ENCODE results near the gene PRR33. TPM values are rescaled to one million over a fixed set of nuclear protein-coding genes. Genes with fewer than 3 reads are reported as not detected.
"Not testable (repeated sequence)": the region's sequence is repeated elsewhere in the genome, so short reads cannot be mapped to it uniquely, and the experiment has no call there.

The PRR33 gene
- total and polyA plus RNA-seq, 10 of the 15 experiments (the other 5 are each of a cell fraction or from before 2014, with no cell fraction given), result 0.02 to 1.0 (median 0.38) TPM; not detected in 6

DNA sequence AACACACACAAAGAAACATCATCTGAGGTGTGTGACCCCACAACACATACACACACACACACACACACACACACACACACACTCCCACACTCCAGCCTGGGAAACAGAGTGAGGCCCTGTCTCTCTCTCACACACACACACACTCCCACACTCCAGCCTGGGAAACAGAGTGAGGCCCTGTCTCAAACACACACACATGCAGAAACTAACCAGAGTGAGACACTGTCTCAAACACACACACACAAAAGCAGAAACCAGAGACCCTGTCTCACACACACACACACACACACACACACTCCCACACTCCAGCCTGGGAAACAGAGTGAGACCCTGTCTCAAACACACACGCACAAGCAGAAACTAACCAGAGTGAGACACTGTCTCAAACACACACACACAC is 48.1 kb upstream of the PRR33 start:
- H3K4me3 ChIP-seq; H3K9ac ChIP-seq (ENCODE audit: control insufficient read depth, insufficient read depth, low read length); CTCF ChIA-PET; H3K36me3 ChIP-seq (ENCODE audit: control insufficient read depth in 2 of 2, insufficient read depth in 2 of 2, low read length in 1 of 2); H3K9me3 ChIP-seq (replicated peaks; ENCODE audit: control insufficient read depth, insufficient read depth, low read length); POLR2A ChIA-PET; BruUV-seq (replicated peaks); H3K79me2 ChIP-seq (ENCODE audit: control insufficient read depth, insufficient read depth, low read length); H4K20me1 ChIP-seq (ENCODE audit: control insufficient read depth, insufficient read depth); H3K4me2 ChIP-seq (ENCODE audit: control insufficient read depth, insufficient read depth); H3K4me1 ChIP-seq (ENCODE audit: control insufficient read depth, insufficient read depth, low read length); SMC1A ChIA-PET (ENCODE audit: uncharacterized antibody, unreplicated experiment); RAD21 ChIA-PET (ENCODE audit: unreplicated experiment); H2AFZ ChIP-seq (ENCODE audit: control insufficient read depth, low read depth, low read length); H3K27me3 ChIP-seq (replicated peaks in 1 of 2; ENCODE audit: control insufficient read depth in 2 of 2, insufficient read depth in 2 of 2, low read length in 1 of 2); in situ Hi-C loops (cut with MboI); intact Hi-C loops (cut with micrococcal nuclease; ENCODE audit: unreplicated experiment): not testable (repeated sequence)
- TF ChIP-seq, protein P1, sequence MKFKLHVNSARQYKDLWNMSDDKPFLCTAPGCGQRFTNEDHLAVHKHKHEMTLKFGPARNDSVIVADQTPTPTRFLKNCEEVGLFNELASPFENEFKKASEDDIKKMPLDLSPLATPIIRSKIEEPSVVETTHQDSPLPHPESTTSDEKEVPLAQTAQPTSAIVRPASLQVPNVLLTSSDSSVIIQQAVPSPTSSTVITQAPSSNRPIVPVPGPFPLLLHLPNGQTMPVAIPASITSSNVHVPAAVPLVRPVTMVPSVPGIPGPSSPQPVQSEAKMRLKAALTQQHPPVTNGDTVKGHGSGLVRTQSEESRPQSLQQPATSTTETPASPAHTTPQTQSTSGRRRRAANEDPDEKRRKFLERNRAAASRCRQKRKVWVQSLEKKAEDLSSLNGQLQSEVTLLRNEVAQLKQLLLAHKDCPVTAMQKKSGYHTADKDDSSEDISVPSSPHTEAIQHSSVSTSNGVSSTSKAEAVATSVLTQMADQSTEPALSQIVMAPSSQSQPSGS (IDR thresholded peaks at IDR 0.05; ENCODE audit: low read length), result peak; percentile 73
- TF ChIP-seq, protein P2, sequence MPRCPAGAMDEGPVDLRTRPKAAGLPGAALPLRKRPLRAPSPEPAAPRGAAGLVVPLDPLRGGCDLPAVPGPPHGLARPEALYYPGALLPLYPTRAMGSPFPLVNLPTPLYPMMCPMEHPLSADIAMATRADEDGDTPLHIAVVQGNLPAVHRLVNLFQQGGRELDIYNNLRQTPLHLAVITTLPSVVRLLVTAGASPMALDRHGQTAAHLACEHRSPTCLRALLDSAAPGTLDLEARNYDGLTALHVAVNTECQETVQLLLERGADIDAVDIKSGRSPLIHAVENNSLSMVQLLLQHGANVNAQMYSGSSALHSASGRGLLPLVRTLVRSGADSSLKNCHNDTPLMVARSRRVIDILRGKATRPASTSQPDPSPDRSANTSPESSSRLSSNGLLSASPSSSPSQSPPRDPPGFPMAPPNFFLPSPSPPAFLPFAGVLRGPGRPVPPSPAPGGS (IDR thresholded peaks at IDR 0.05; ENCODE audit: borderline replicate concordance, insufficient read depth, low read depth, low read length, poor library complexity, severe bottlenecking), result peak; percentile 94
- DNase-seq (ENCODE audit: low read depth, low spot score) (peak; percentile 15), ATAC-seq (0 out of 3 replicates have a peak, but pooled peaks have one; percentile 25), FAIRE-seq (peak; percentile 96)
- WGBS (ENCODE audit: insufficient coverage, insufficient replicate concordance, low lambda C conversion rate, missing lambda C conversion rate), result 100% methylated on average over 1 of the region's 1 CpG
- H3K27ac ChIP-seq (ENCODE audit: control insufficient read depth, insufficient read depth), result peak overlapping the region; percentile 18; the same call in 1 of the 2 replicates

DNA sequence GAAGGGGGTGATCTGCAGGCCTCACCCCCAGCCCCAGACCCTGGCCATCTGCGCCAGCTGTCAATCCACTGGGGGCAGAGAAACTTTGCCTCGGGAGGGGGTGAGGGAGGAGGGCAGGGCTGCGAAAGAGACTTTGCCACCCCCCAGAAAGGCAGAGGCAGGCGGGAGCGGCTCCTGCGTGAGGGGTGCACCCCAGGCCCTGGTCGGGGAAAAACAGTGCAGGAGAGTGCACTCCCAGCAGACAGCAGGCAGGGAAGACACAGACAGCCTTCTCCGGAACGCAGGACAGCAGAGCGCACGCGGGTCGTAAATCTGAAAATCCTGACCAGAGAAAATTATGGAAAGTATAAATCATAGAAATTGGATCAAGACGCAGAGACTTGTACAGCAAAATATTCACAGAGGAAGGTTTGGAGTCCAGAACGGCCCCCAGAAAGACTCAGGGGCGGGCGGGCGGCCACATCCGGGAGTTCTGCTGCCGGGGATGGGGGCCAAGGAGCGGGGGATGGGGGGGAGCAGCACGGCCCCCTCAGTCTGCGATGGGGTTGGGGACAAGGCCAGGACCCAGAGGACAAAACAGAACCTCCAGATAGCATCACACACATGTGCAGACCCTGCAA is 47.4 kb upstream of the PRR33 start:
- intact Hi-C loops (cut with micrococcal nuclease; ENCODE audit: unreplicated experiment), result no loop called here
- SMC1A ChIA-PET (ENCODE audit: uncharacterized antibody, unreplicated experiment), result no interaction called here
- Histone ChIP-seq H3K79me2 (ENCODE audit: control insufficient read depth, insufficient read depth, low read length) (no peaks in the 10 kb centered on the region), H3K36me3 (ENCODE audit: control insufficient read depth in 2 of 2, insufficient read depth in 2 of 2, low read length in 1 of 2) (no peaks in the 10 kb centered on the region), H4K20me1 (ENCODE audit: control insufficient read depth, insufficient read depth) (no peaks in the 10 kb centered on the region), H3K9ac (ENCODE audit: control insufficient read depth, insufficient read depth, low read length) (no peak overlapping the region), H3K27me3 (replicated peaks in 1 of 2; ENCODE audit: control insufficient read depth in 2 of 2, insufficient read depth in 2 of 2, low read length in 1 of 2) (no peaks in the 10 kb centered on the region), H2AFZ (ENCODE audit: control insufficient read depth, low read depth, low read length) (no peak overlapping the region), H3K9me3 (replicated peaks; ENCODE audit: control insufficient read depth, insufficient read depth, low read length) (no peaks in the 10 kb centered on the region), H3K4me1 (ENCODE audit: control insufficient read depth, insufficient read depth, low read length) (no peaks in the 10 kb centered on the region), H3K4me3 (no peak overlapping the region), H3K4me2 (ENCODE audit: control insufficient read depth, insufficient read depth) (no peak overlapping the region), H3K27ac (ENCODE audit: control insufficient read depth, insufficient read depth) (no peak overlapping the region)
- in situ Hi-C loops (cut with MboI), result no loop called here
- DNase-seq (ENCODE audit: low read depth, low spot score) (no peak), FAIRE-seq (no peak), ATAC-seq (no peak)
- RAD21 ChIA-PET (ENCODE audit: unreplicated experiment), result no interaction called here
- POLR2A ChIA-PET, result no interaction called here
- no TSS peak for BruUV-seq (replicated peaks)
- CTCF ChIA-PET, result no interaction called here
- WGBS (ENCODE audit: insufficient coverage, insufficient replicate concordance, low lambda C conversion rate, missing lambda C conversion rate), result 24% methylated on average over 15 of the region's 23 CpGs
- TF ChIP-seq SMC3 (IDR thresholded peaks at IDR 0.05; ENCODE audit: borderline replicate concordance, low read length) (no peak), NR2C1 (IDR thresholded peaks at IDR 0.05) (no peak), CBX3 (IDR thresholded peaks at IDR 0.05; ENCODE audit: borderline replicate concordance, low read depth) (no peak), ZNF274 (IDR thresholded peaks at IDR 0.05; ENCODE audit: insufficient read depth, insufficient read length) (no peak), NR2C2 (IDR thresholded peaks at IDR 0.05; ENCODE audit: borderline replicate concordance, control insufficient read depth, insufficient read length, low read depth) (no peak)
- TF ChIP-seq, protein P3, sequence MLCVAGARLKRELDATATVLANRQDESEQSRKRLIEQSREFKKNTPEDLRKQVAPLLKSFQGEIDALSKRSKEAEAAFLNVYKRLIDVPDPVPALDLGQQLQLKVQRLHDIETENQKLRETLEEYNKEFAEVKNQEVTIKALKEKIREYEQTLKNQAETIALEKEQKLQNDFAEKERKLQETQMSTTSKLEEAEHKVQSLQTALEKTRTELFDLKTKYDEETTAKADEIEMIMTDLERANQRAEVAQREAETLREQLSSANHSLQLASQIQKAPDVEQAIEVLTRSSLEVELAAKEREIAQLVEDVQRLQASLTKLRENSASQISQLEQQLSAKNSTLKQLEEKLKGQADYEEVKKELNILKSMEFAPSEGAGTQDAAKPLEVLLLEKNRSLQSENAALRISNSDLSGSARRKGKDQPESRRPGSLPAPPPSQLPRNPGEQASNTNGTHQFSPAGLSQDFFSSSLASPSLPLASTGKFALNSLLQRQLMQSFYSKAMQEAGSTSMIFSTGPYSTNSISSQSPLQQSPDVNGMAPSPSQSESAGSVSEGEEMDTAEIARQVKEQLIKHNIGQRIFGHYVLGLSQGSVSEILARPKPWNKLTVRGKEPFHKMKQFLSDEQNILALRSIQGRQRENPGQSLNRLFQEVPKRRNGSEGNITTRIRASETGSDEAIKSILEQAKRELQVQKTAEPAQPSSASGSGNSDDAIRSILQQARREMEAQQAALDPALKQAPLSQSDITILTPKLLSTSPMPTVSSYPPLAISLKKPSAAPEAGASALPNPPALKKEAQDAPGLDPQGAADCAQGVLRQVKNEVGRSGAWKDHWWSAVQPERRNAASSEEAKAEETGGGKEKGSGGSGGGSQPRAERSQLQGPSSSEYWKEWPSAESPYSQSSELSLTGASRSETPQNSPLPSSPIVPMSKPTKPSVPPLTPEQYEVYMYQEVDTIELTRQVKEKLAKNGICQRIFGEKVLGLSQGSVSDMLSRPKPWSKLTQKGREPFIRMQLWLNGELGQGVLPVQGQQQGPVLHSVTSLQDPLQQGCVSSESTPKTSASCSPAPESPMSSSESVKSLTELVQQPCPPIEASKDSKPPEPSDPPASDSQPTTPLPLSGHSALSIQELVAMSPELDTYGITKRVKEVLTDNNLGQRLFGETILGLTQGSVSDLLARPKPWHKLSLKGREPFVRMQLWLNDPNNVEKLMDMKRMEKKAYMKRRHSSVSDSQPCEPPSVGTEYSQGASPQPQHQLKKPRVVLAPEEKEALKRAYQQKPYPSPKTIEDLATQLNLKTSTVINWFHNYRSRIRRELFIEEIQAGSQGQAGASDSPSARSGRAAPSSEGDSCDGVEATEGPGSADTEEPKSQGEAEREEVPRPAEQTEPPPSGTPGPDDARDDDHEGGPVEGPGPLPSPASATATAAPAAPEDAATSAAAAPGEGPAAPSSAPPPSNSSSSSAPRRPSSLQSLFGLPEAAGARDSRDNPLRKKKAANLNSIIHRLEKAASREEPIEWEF (IDR thresholded peaks at IDR 0.05; ENCODE audit: insufficient replicate concordance, low read depth, low read length), result no peak
